Subcutaneous adipose tissue (tissue), 4 donors: ENCODE results near the gene SPATS2L. TPM values are rescaled to one million over a fixed set of nuclear protein-coding genes. Genes with fewer than 3 reads are reported as not detected.

ENCODE experiments used
- total RNA-seq, 4 donors: library from RNA; depleted of rRNA; stranded (reverse); fragments of >200 nt; gene quantifications; one replicate each; pipeline ENCODE4 v1.1.0, GENCODE V29; 2016
- TF ChIP-seq, protein P1 (sequence below): fragments of 450-650 bp; IDR thresholded peaks from one replicate; pipeline ENCODE4 v1.5.1; 2016; ENCODE audit warnings: low read depth, mild to moderate bottlenecking, control low read depth, antibody characterized with exemption, moderate library complexity

The SPATS2L gene
- total RNA-seq, 4 donors from 2014 or later: 71.4 to 88.9 (median 79.6) TPM

DNA sequence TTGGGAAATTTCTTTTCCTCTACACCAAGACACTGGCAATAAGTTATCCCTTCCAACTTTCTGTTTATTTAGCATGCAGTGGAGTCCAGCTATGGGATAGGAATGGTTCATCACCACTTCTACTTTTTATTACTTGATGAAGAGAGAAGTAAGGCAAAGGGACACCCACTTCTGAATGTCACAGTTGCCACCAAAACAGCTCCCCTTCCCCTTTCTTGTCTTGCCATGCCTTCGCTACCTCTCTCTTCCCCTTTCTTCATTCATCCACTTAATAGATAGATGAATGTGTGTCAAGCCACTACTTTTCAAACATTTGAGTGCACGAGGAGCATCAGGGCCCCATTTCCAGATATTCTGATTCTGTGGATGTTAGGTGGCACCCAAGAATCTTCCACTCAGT, 143.8 kb downstream of the SPATS2L start:
- TF ChIP-seq, protein P1, sequence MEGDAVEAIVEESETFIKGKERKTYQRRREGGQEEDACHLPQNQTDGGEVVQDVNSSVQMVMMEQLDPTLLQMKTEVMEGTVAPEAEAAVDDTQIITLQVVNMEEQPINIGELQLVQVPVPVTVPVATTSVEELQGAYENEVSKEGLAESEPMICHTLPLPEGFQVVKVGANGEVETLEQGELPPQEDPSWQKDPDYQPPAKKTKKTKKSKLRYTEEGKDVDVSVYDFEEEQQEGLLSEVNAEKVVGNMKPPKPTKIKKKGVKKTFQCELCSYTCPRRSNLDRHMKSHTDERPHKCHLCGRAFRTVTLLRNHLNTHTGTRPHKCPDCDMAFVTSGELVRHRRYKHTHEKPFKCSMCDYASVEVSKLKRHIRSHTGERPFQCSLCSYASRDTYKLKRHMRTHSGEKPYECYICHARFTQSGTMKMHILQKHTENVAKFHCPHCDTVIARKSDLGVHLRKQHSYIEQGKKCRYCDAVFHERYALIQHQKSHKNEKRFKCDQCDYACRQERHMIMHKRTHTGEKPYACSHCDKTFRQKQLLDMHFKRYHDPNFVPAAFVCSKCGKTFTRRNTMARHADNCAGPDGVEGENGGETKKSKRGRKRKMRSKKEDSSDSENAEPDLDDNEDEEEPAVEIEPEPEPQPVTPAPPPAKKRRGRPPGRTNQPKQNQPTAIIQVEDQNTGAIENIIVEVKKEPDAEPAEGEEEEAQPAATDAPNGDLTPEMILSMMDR: no peak

DNA sequence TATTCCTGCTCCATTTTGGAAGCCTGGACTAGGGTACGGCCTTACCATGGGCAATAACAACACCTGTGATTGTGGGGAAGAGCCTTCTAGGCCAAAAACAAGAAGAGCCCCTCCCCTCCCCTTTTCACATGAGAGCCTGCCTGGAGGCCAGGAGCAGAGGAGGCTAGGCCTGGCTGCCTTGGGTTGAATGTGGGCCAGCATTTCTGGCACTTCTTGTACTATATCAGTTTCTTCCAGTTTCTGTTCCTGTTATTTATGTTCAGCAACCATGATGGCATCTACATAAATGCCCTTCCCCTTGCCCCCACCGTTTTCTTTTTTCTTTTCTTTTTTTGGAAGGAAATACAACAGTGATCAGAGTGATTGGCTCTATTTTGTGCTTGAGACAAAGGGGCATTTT, 145.0 kb downstream of the SPATS2L start:
- TF ChIP-seq, protein P1: no peak

DNA sequence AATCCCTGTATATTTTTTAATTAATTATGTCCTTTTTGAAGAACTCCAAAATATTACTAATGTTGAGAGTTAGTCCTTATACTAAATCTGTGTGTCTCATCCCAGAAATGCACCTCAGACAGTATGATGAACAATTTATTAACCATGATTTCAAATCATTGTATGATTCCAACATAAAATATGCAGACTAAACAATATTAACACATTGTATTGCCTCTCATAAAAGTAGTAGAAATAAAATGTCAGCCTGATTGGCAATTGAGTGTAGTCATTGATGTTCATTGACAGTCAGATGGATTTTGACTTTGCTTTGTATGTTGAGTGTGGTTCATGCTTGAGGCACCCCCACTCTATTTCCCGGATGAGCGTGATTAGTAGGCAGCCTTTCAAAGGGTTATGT, 145.9 kb downstream of the SPATS2L start:
- TF ChIP-seq, protein P1: no peak

DNA sequence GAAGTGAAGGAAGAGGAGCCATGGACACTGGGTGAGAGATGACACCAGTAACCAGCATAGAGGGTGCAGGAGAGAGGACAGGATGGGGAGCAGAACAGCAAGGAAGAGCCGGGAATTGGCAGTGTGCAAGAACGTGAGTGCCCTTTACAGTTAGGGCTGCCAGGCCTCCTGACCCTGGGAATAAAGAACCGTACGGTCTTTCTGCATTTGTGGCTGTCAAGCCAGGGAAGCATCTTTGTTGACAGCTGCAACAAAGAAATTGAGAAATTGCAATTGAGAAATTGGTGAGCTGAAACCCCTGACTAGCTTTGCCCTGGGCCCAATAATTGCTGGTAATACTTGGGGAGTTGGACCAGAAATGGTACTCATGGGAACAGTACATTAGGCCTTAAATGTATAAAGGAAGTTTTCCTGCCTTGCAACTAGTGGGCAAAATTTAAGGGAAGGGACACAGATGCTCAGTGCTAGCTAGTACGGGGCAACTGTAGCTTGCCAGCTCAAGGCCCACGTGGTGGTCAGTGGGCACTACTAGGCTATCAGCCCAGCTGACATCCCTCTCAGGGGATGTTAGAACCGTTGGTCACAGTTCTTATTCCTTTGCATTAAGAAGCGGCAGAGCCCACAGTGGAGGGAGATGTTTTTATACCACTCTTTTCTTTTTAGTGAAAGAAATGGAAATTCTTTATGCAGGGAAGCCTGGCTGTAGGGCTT, 146.8 kb downstream of the SPATS2L start:
- TF ChIP-seq, protein P1: no peak

DNA sequence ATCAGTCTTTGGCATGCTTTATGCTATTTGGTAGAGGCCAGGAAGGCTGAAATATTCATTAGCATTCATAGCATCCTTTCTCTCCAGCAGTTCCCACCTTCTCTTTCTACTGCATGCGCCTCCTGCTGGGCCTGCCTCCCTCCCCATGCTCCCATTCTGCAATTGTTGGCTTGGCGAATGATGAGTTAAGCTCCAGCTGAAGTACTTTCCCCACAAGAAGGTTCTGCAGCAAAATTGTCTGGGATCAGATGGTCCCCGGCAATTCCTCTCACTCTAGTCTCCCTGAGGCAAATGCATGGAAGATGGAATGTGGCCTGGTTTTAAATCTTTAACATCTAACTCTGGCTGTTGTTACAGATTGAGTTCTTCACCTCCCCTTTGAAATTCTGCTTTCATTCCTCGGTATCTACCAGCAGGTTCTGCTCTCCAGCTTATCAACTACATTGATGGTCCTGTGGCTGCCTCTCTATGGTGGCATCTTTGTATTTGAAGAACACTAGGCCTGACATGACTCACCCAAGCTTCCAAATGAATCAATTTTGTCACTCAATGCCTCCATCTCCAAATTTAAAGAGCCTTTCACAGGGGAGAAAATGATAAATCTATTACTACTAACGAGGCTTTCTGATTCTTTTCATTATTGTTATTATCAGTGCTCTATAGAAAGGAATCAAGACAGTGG, 147.5 kb downstream of the SPATS2L start:
- TF ChIP-seq, protein P1: no peak

DNA sequence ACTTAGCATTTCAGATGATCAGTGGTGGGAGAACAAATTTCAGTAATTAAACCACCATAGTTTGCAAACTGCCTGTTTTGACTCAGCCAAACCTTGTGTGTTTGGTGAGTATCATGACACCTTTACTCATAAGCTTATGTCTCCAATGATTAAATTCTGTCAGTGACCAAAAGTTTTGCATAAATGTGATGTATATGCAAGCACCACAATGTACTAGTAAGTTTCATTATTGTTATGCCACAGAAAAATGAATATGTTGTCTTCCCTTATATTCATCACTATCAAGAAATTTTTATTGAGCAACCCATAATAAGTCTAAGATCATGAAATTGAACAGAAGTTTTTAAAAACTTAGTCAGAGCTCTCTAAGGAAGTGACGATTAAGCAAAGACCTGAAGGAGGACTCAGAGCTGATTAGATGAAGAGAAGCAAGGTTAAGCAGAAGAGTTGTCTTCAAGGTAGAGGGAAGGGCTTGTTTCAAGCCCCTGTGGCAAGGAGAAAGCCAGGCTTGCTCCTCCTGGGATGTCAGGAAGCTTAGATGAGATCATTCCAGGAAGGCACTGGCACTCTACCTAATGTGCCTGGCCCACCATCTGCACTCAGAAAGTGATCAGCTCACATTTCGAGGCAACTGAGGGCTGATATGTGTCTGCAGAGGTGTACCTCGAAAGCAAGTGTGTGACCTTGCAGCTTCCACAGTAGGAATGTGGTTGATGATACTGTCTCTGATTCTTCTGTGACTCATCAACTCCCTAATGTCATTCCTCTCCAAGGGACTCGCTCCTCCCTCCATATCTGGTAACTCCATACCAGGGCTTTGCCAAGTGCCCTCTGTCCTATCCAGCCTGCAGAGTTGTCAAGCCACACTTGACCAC, 148.7 kb downstream of the SPATS2L start:
- TF ChIP-seq, protein P1: no peak

DNA sequence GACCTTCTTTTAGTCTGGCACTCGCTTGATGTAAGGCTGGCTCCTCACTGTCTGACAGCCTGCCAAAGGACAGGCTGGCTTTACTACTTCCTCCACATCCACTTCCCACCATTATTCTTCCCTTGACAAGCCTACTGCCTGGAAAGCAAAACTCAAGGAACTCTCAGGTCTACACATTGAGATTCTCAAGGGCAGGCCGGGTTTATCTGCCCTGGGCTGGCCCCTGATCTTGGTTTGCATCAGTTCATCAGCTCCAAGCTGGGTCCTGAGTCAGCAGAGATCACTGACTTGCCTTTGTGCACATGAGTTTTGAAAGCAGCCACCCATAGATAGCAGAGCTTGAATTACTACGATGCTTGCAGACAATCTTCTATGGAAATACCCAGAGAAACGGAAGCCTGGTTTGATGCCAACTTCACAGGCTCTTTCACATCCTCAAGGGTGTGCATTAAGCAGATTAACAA, 149.5 kb downstream of the SPATS2L start:
- TF ChIP-seq, protein P1: no peak
